B cell (primary cell): Measurements from ENCODE around the gene PLAC8L1. TPM values are rescaled to one million over a fixed set of nuclear protein-coding genes. Genes with fewer than 3 reads are reported as not detected.
A peak's percentile ranks its signal among the peaks of the same experiment; 100 is the strongest.

ENCODE experiments used
- ATAC-seq: fragments of 200-7000 bp; cut with Tn5 transposase; one replicate; pipeline ENCODE4 v1.10.0; 2021; ENCODE audit warnings: low read depth, mild to moderate bottlenecking, moderate number of reproducible peaks, moderate library complexity
- CTCF ChIA-PET: fragments of 350-600 bp; sonication (Branson Sonifier 250); formaldehyde crosslinking; loops from one replicate; lab custom pipeline; 2021; ENCODE audit warnings: antibody characterized with exemption, inconsistent platforms; lab: Charles Lee
- POLR2A ChIA-PET: fragments of 350-600 bp; sonication (Branson Sonifier 250); formaldehyde crosslinking; loops from one replicate; lab custom pipeline; 2021; ENCODE audit warnings: antibody characterized with exemption; lab: Charles Lee
- DNase-seq: peaks from one replicate; pipeline ENCODE4 v3.0.0; 2013
- H2AFZ ChIP-seq: 2 replicates; pipeline ENCODE4 v1.6.1; 2012; ENCODE audit warnings: mild to moderate bottlenecking, low read depth, low read length; ENCODE audit not compliant: insufficient read depth, poor library complexity, severe bottlenecking
- H3K27ac ChIP-seq, 2 donors: 1 replicate in 1 of 2; 2 replicates in 1 of 2; pipeline ENCODE4 v1.5.1; 2012 to 2013; ENCODE audit warnings: low read length in 2 of 2, mild to moderate bottlenecking in 2 of 2, moderate library complexity in 1 of 2
- H3K27me3 ChIP-seq, 4 experiments: fragments of 200-600 bp in 1 of 4; sonication (generic) in 1 of 4; replicated peaks in 1 of 4; 1 replicate in 2 of 4; 2 replicates in 2 of 4; pipeline versions ENCODE4 v1.6.1 to v1.7.0; 2013 to 2016; ENCODE audit warnings: low read length in 3 of 4, mild to moderate bottlenecking in 2 of 4, mixed read lengths in 1 of 4, moderate library complexity in 1 of 4; ENCODE audit not compliant: insufficient read depth in 4 of 4, control insufficient read depth in 3 of 4; ENCODE audit errors: control extremely low read depth in 1 of 4
- H3K36me3 ChIP-seq, 2 experiments: replicated peaks in 1 of 2; 1 replicate in 1 of 2; 2 replicates in 1 of 2; pipeline versions ENCODE4 v1.6.1 to v1.7.1; 2013; ENCODE audit warnings: low read length in 1 of 2; ENCODE audit not compliant: insufficient read depth in 2 of 2, control insufficient read depth in 1 of 2; ENCODE audit errors: control extremely low read depth in 1 of 2, extremely low read depth in 1 of 2
- H3K4me1 ChIP-seq, 2 donors: fragments of 200-600 bp in 1 of 2; sonication (generic) in 1 of 2; 1 replicate in 1 of 2; 2 replicates in 1 of 2; pipeline versions ENCODE4 v1.5.1 to v1.6.1; 2013 to 2017; ENCODE audit warnings: low read length in 2 of 2; ENCODE audit not compliant: control insufficient read depth in 2 of 2, insufficient read depth in 2 of 2
- H3K4me2 ChIP-seq: replicated peaks from 2 replicates; pipeline ENCODE3; 2012; ENCODE audit warnings: mild to moderate bottlenecking, low read depth, low read length; ENCODE audit not compliant: poor library complexity, severe bottlenecking
- H3K4me3 ChIP-seq, 5 experiments: fragments of 200-600 bp in 1 of 5; sonication (generic) in 1 of 5; 1 replicate in 3 of 5; 2 replicates in 2 of 5; pipeline versions ENCODE4 v1.5.1 to v1.7.0; 2011 to 2016; ENCODE audit warnings: low read length in 4 of 5, mild to moderate bottlenecking in 4 of 5, low read depth in 2 of 5, control low read depth in 1 of 5, moderate library complexity in 1 of 5; ENCODE audit not compliant: insufficient read depth in 1 of 5; ENCODE audit errors: control extremely low read depth in 1 of 5, extremely low read depth in 1 of 5
- H3K79me2 ChIP-seq: fragments of 200-600 bp; sonication (generic); one replicate; pipeline ENCODE4 v1.6.0; 2016; ENCODE audit warnings: low read length; ENCODE audit not compliant: control insufficient read depth, insufficient read depth
- H3K9ac ChIP-seq: fragments of 200-600 bp; sonication (generic); 2 replicates; pipeline ENCODE4 v1.6.1; 2017; ENCODE audit warnings: mild to moderate bottlenecking, low read length, moderate library complexity
- H3K9me3 ChIP-seq, 3 donors: one replicate each; pipeline versions ENCODE4 v1.6.1 to v1.7.1; 2013; ENCODE audit warnings: low read length in 2 of 3; ENCODE audit not compliant: control insufficient read depth in 2 of 3, insufficient read depth in 1 of 3; ENCODE audit errors: control extremely low read depth in 1 of 3
- H4K20me1 ChIP-seq: 2 replicates; pipeline ENCODE4 v1.6.0; 2012; ENCODE audit warnings: mild to moderate bottlenecking, low read length; ENCODE audit not compliant: insufficient read depth, control insufficient read depth, poor library complexity, severe bottlenecking
- H3K27ac Mint-ChIP-seq: one replicate; pipeline ENCODE4 v1.8.0; 2021; ENCODE audit warnings: mixed read lengths
- H3K27me3 Mint-ChIP-seq: one replicate; pipeline ENCODE4 v1.8.0; 2021; ENCODE audit warnings: mixed read lengths
- H3K4me1 Mint-ChIP-seq: one replicate; pipeline ENCODE4 v1.8.0; 2021; ENCODE audit warnings: mixed read lengths
- H3K4me3 Mint-ChIP-seq: one replicate; pipeline ENCODE4 v1.8.0; 2021; ENCODE audit warnings: mixed read lengths
- H3K9me3 Mint-ChIP-seq: one replicate; pipeline ENCODE4 v1.8.0; 2022; ENCODE audit warnings: mixed read lengths; ENCODE audit not compliant: insufficient read depth
- CTCF ChIP-seq: fragments of 200-600 bp; IDR thresholded peaks from one replicate; pipeline ENCODE4 v1.8.0; 2022; ENCODE audit warnings: antibody characterized with exemption, mild to moderate bottlenecking
- EZH2 ChIP-seq: IDR thresholded peaks from 2 replicates; pipeline ENCODE4 v1.6.1; 2012; ENCODE audit warnings: borderline replicate concordance, low read depth, mild to moderate bottlenecking, moderate library complexity, low read length; ENCODE audit not compliant: insufficient read depth, poor library complexity, severe bottlenecking
- WGBS: methylation state at CpG from one replicate; pipeline ENCODE4 v1.1.5; 2013; ENCODE audit warnings: missing lambda C conversion rate; ENCODE audit not compliant: insufficient coverage; 5-methylcytosine and 5-hydroxymethylcytosine counted together
- intact Hi-C: fragments of 100-400 bp; cut with micrococcal nuclease; formaldehyde crosslinking; loops from one replicate; pipeline ENCODE4 v1.10.0; 2022
- polyA plus RNA-seq: library from polyadenylated mRNA; depleted of rRNA; stranded (reverse); fragments of >200 nt; gene quantifications from 2 replicates; pipeline ENCODE4 v1.2.3, GENCODE V29; 2012
- total RNA-seq, 2 donors: library from RNA; stranded (reverse); fragments of 120-200 nt in 1 of 2; gene quantifications; 1 replicate in 1 of 2; 2 replicates in 1 of 2; pipeline versions ENCODE4 v1.2.3 to v1.2.4, GENCODE V29; 2013 to 2022

The PLAC8L1 gene
- total and polyA plus RNA-seq, 2 donors (not counting 1 experiment from before 2014, with no cell fraction given), result 0.49 TPM; not detected in 1

- Mint-ChIP-seq H3K27me3 (no peaks in the 10 kb centered on the region), H3K4me1 (no peaks in the 10 kb centered on the region), H3K4me3 (no peak overlapping the region), H3K9me3 (no peaks in the 10 kb centered on the region), H3K27ac (no peak overlapping the region)
- no peak overlapping the region for H3K9ac ChIP-seq
- H3K27ac ChIP-seq, result no peak overlapping the region
- H3K79me2 ChIP-seq, result no peaks in the 10 kb centered on the region
- no peak overlapping the region for H3K4me2 ChIP-seq
- 85% methylated on average over 7 of the region's 10 CpGs for WGBS
- no peaks in the 10 kb centered on the region for H3K4me1 ChIP-seq
- no peak overlapping the region for H2AFZ ChIP-seq
- CTCF ChIA-PET, result no interaction called here
- TF ChIP-seq EZH2 (no peak), CTCF (peak; percentile 26)
- H3K36me3 ChIP-seq, result no peaks in the 10 kb centered on the region
- intact Hi-C loops, result no loop called here
- H3K9me3 ChIP-seq, result no peaks in the 10 kb centered on the region
- no peaks in the 10 kb centered on the region for H3K27me3 ChIP-seq
- DNase-seq (no peak), ATAC-seq (no peak)
- POLR2A ChIA-PET, result no interaction called here
- no peak overlapping the region for H3K4me3 ChIP-seq
- no peaks in the 10 kb centered on the region for H4K20me1 ChIP-seq
These were observed 64.1 kb downstream of the PLAC8L1 start for GRCh38 chr5:146041180-146041789.

DNA sequence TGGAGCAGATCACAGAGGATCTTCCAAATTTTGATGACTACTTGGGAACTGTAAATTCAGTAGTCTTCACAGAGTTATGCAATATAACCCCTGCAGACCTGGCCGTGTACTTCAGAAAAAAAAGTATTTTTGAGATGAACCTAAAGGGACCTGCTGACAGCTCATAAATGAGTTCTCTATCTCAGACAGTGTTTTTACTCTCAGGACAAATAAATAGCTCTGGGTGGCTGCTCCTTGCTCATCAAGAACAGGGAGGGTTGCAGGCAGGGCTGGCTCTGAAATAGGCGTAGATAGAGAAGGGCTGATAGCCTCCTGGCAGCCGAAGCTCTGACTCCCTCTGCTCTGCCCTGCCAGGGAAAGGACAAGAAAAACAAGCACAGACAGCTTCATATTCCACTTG lies 64.8 kb downstream of the PLAC8L1 start:
- TF ChIP-seq EZH2 (no peak), CTCF (no peak)
- Histone ChIP-seq H3K9ac (no peak overlapping the region), H3K27me3 (no peaks in the 10 kb centered on the region), H3K9me3 (no peaks in the 10 kb centered on the region), H3K79me2 (no peaks in the 10 kb centered on the region), H2AFZ (no peak overlapping the region), H4K20me1 (no peaks in the 10 kb centered on the region), H3K27ac (no peak overlapping the region), H3K4me3 (no peak overlapping the region), H3K4me2 (no peak overlapping the region), H3K4me1 (no peaks in the 10 kb centered on the region), H3K36me3 (no peaks in the 10 kb centered on the region)
- Mint-ChIP-seq H3K4me3 (no peak overlapping the region), H3K27ac (no peak overlapping the region), H3K9me3 (no peaks in the 10 kb centered on the region), H3K27me3 (no peaks in the 10 kb centered on the region), H3K4me1 (no peaks in the 10 kb centered on the region)
- intact Hi-C loops, result no loop called here
- ChIA-PET POLR2A (no interaction called here), CTCF (no interaction called here)
- 88% methylated on average over 3 of the region's 3 CpGs for WGBS
- ATAC-seq, result no peak
- no peak for DNase-seq
